Measurements from ENCODE around the gene SH2D3C.

SH2D3C gene

GRCh38 chr9:127812011-127812410, 33.5 kb upstream of the SH2D3C start:
- H3K4me1 Mint-ChIP-seq, result no peaks in the 10 kb centered on the region
- H3K36me3 Mint-ChIP-seq, result no peaks in the 10 kb centered on the region
- no peaks in the 10 kb centered on the region for H3K9me3 Mint-ChIP-seq
- H3K4me3 Mint-ChIP-seq, result no peak overlapping the region
- H3K27ac Mint-ChIP-seq, result no peak overlapping the region
- H3K27me3 Mint-ChIP-seq, result no peaks in the 10 kb centered on the region

GRCh38 chr9:127810378-127811187, 32.1 kb upstream of the SH2D3C start:
- Mint-ChIP-seq H3K9me3 (no peaks in the 10 kb centered on the region), H3K27ac (no peak overlapping the region), H3K4me3 (no peak overlapping the region)

GRCh38 chr9:127809540-127810377, 31.3 kb upstream of the SH2D3C start:
- Mint-ChIP-seq H3K4me1 (peaks cover 7% of the 10 kb centered on the region), H3K27me3 (no peaks in the 10 kb centered on the region), H3K27ac (no peak overlapping the region), H3K9me3 (no peaks in the 10 kb centered on the region), H3K36me3 (peaks cover 6% of the 10 kb centered on the region), H3K4me3 (no peak overlapping the region)

More at GRCh38 chr9:127810378-127811187, 32.1 kb upstream of the SH2D3C start:
- Mint-ChIP-seq H3K4me1 (peaks cover 7% of the 10 kb centered on the region), H3K27me3 (no peaks in the 10 kb centered on the region), H3K36me3 (peaks cover 6% of the 10 kb centered on the region)

- H3K27me3 Mint-ChIP-seq, result no peaks in the 10 kb centered on the region
- H3K36me3 Mint-ChIP-seq, result peaks cover 6% of the 10 kb centered on the region
- no peaks in the 10 kb centered on the region for H3K9me3 Mint-ChIP-seq
- H3K4me3 Mint-ChIP-seq, result no peak overlapping the region
- H3K4me1 Mint-ChIP-seq, result peaks cover 7% of the 10 kb centered on the region
- H3K27ac Mint-ChIP-seq, result no peak overlapping the region
Measured at GRCh38 chr9:127809002-127809539, 30.6 kb upstream of the SH2D3C start.

GRCh38 chr9:127808347-127809001, 30.0 kb upstream of the SH2D3C start:
- Mint-ChIP-seq H3K4me1 (peaks cover 7% of the 10 kb centered on the region), H3K4me3 (no peak overlapping the region), H3K36me3 (peaks cover 6% of the 10 kb centered on the region), H3K27ac (no peak overlapping the region), H3K27me3 (no peaks in the 10 kb centered on the region), H3K9me3 (no peaks in the 10 kb centered on the region)

GRCh38 chr9:127806871-127807270, 28.4 kb upstream of the SH2D3C start:
- H3K36me3 Mint-ChIP-seq, result peaks cover 6% of the 10 kb centered on the region

GRCh38 chr9:127805620-127806019, 27.2 kb upstream of the SH2D3C start:
- Mint-ChIP-seq H3K9me3 (no peaks in the 10 kb centered on the region), H3K4me1 (peaks cover 20% of the 10 kb centered on the region), H3K36me3 (peaks cover 6% of the 10 kb centered on the region), H3K4me3 (no peak overlapping the region), H3K27me3 (no peaks in the 10 kb centered on the region), H3K27ac (no peak overlapping the region)

More at GRCh38 chr9:127806871-127807270, 28.4 kb upstream of the SH2D3C start:
- Mint-ChIP-seq H3K9me3 (no peaks in the 10 kb centered on the region), H3K27ac (no peak overlapping the region), H3K4me3 (no peak overlapping the region), H3K27me3 (no peaks in the 10 kb centered on the region), H3K4me1 (peaks cover 13% of the 10 kb centered on the region)

GRCh38 chr9:127803507-127804352, 25.3 kb upstream of the SH2D3C start:
- Mint-ChIP-seq H3K4me1 (peaks cover 20% of the 10 kb centered on the region), H3K27me3 (no peaks in the 10 kb centered on the region), H3K4me3 (peak overlapping the region; percentile 94), H3K27ac (peak overlapping the region; percentile 95), H3K9me3 (no peaks in the 10 kb centered on the region), H3K36me3 (peaks cover 6% of the 10 kb centered on the region)

- Mint-ChIP-seq H3K27ac (peak within 1 kb of the TSS; percentile 95), H3K27me3 (no peaks in the 10 kb centered on the region), H3K36me3 (peaks cover 6% of the 10 kb centered on the region), H3K4me3 (peak within 1 kb of the TSS; percentile 94), H3K9me3 (no peaks in the 10 kb centered on the region), H3K4me1 (peaks cover 21% of the 10 kb centered on the region)
Measured at GRCh38 chr9:127802576-127803443, 24.3 kb upstream of the SH2D3C start, which contains the start of gene FPGS. Gene FPGS, plus strand, starts transcription at chr9:127802882. Its CDS starts 43 bp downstream, at chr9:127802925.

- H3K27ac Mint-ChIP-seq, result peak overlapping the region; percentile 93
- no peaks in the 10 kb centered on the region for H3K9me3 Mint-ChIP-seq
- H3K4me1 Mint-ChIP-seq, result peaks cover 27% of the 10 kb centered on the region
- H3K36me3 Mint-ChIP-seq, result peaks cover 6% of the 10 kb centered on the region
- H3K4me3 Mint-ChIP-seq, result peak overlapping the region; percentile 94
- H3K27me3 Mint-ChIP-seq, result no peaks in the 10 kb centered on the region
Measured at GRCh38 chr9:127801955-127802575, 23.6 kb upstream of the SH2D3C start.

- no peaks in the 10 kb centered on the region for H3K27me3 Mint-ChIP-seq
- H3K27ac Mint-ChIP-seq, result peak overlapping the region; percentile 70
Measured at GRCh38 chr9:127796852-127797370, 18.4 kb upstream of the SH2D3C start.

GRCh38 chr9:127796225-127796813, 17.9 kb upstream of the SH2D3C start:
- Mint-ChIP-seq H3K9me3 (no peaks in the 10 kb centered on the region), H3K36me3 (no peaks in the 10 kb centered on the region), H3K27me3 (no peaks in the 10 kb centered on the region), H3K27ac (peak overlapping the region; percentile 70), H3K4me1 (peaks cover 29% of the 10 kb centered on the region), H3K4me3 (peak overlapping the region; percentile 53)

More at GRCh38 chr9:127796852-127797370, 18.4 kb upstream of the SH2D3C start:
- Mint-ChIP-seq H3K4me1 (peaks cover 32% of the 10 kb centered on the region), H3K4me3 (peak overlapping the region; percentile 53), H3K9me3 (no peaks in the 10 kb centered on the region), H3K36me3 (no peaks in the 10 kb centered on the region)

All from activated naive CD4-positive, alpha-beta T cell treated with anti-CD3 and anti-CD28 coated beads, Interleukin-2, amount 50 U/mL, for 24 hours (primary cell).